SK-N-SH treated with all-trans-retinoic acid at 6 μM for 48 hours (cell line): ENCODE data around the gene RPA4.

Experiments
- ARNTL ChIP-seq: fragments of 450-650 bp; formaldehyde crosslinking; IDR thresholded peaks from 2 replicates; pipeline ENCODE4 v1.5.0; 2020; ENCODE audit warnings: low read depth, mild to moderate bottlenecking, moderate library complexity, borderline replicate concordance
- BACH2 ChIP-seq: fragments of 250-450 bp; sonication (Bioruptor Pico); IDR thresholded peaks from 2 replicates; pipeline ENCODE4 v1.9.0; 2021; ENCODE audit warnings: mild to moderate bottlenecking, borderline replicate concordance
- ISL1 ChIP-seq: fragments of 250-450 bp; sonication (Bioruptor Pico); IDR thresholded peaks from 2 replicates; pipeline ENCODE4 v2.1.2; 2022; ENCODE audit warnings: mild to moderate bottlenecking, moderate library complexity
- RARB ChIP-seq: fragments of 250-450 bp; sonication (Bioruptor Pico); IDR thresholded peaks from 2 replicates; pipeline ENCODE4 v1.8.0; 2021; ENCODE audit warnings: mild to moderate bottlenecking, moderate library complexity
- TOX ChIP-seq: fragments of 250-450 bp; sonication (Bioruptor Pico); IDR thresholded peaks from 2 replicates; pipeline ENCODE4 v1.8.0; 2021; ENCODE audit warnings: mild to moderate bottlenecking, moderate library complexity, borderline replicate concordance
- ZFP30 ChIP-seq: fragments of 450-650 bp; formaldehyde crosslinking; IDR thresholded peaks from 2 replicates; pipeline ENCODE4 v1.5.0; 2022; ENCODE audit warnings: mild to moderate bottlenecking, moderate library complexity
- TF ChIP-seq, protein P1 (sequence below): fragments of 250-450 bp; sonication (Bioruptor Pico); IDR thresholded peaks from 2 replicates; pipeline ENCODE4 v1.5.1; 2021; ENCODE audit warnings: mild to moderate bottlenecking, moderate library complexity

DNA sequence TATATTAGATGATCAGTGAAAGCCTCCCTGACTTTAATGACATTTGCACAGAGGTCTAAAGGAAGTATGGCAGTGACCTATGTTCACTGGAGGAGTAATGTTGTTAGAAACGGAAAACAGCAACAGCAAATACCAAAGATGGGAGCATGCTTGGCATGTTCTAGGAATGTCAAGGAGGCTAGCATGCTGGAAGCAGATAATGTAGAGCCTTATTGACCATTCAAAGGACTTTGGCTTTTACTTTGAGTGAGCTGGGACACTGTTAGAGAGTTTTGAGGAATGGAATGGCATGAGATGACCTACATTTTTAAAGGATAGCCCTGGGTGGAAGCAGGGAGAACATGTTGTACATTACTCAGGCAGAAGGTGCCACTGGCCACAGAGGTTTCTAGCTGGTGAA, 6.0 kb downstream of the RPA4 start:
- TF ChIP-seq, protein P1, sequence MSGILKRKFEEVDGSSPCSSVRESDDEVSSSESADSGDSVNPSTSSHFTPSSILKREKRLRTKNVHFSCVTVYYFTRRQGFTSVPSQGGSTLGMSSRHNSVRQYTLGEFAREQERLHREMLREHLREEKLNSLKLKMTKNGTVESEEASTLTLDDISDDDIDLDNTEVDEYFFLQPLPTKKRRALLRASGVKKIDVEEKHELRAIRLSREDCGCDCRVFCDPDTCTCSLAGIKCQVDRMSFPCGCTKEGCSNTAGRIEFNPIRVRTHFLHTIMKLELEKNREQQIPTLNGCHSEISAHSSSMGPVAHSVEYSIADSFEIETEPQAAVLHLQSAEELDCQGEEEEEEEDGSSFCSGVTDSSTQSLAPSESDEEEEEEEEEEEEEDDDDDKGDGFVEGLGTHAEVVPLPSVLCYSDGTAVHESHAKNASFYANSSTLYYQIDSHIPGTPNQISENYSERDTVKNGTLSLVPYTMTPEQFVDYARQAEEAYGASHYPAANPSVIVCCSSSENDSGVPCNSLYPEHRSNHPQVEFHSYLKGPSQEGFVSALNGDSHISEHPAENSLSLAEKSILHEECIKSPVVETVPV (CRISPR knock-in tag), result no peak
- TF ChIP-seq ISL1 (no peak), ARNTL (CRISPR knock-in tag) (no peak), TOX (no peak), BACH2 (CRISPR knock-in tag) (no peak), RARB (no peak), ZFP30 (CRISPR knock-in tag) (no peak)
